Measurements from ENCODE around the gene DAPK1.

- TF ChIP-seq KLF16 (tag by site-specific recombination; IDR thresholded peaks at IDR 0.05), result no peak
- TF ChIP-seq CTCF (tag by site-specific recombination; IDR thresholded peaks at IDR 0.05), result no peak
- TF ChIP-seq ZNF473 (tag by site-specific recombination; IDR thresholded peaks at IDR 0.05), result no peak
- no peak for TF ChIP-seq HOXC10 (CRISPR knock-in tag; IDR thresholded peaks at IDR 0.05)
- TF ChIP-seq ZNF274 (IDR thresholded peaks at IDR 0.05; ENCODE audit: low read length), result no peak
- TF ChIP-seq ZNF274 (tag by site-specific recombination; IDR thresholded peaks at IDR 0.05; ENCODE audit: borderline replicate concordance), result no peak
- TF ChIP-seq YY1 (tag by site-specific recombination; IDR thresholded peaks at IDR 0.05), result no peak
- no peak for TF ChIP-seq ZNF23 (tag by site-specific recombination; IDR thresholded peaks at IDR 0.05; ENCODE audit: borderline replicate concordance)
- no peak for TF ChIP-seq ZFP69B (tag by site-specific recombination; IDR thresholded peaks at IDR 0.05)
- TF ChIP-seq ZNF768 (tag by site-specific recombination; IDR thresholded peaks at IDR 0.05), result no peak
- no peak for TF ChIP-seq ZNF580 (tag by site-specific recombination; IDR thresholded peaks at IDR 0.05)
- no peak for TF ChIP-seq ZBTB1 (tag by site-specific recombination; IDR thresholded peaks at IDR 0.05)
These were observed 31.3 kb downstream of the DAPK1 start for GRCh38 chr9:87528969-87529368.
